Measurements from ENCODE around the gene AEN.
A peak's percentile ranks its signal among the peaks of the same experiment; 100 is the strongest.

The AEN gene

GRCh38 chr15:88603885-88604284 lies 17.3 kb upstream of the AEN start:
- H3K9me3 ChIP-seq (ENCODE audit: control insufficient read depth, low read length) = no peaks in the 10 kb centered on the region
- H2AFZ ChIP-seq = no peak overlapping the region
- no peak overlapping the region for H3K27ac ChIP-seq
- TF ChIP-seq CTCF (IDR thresholded peaks at IDR 0.05) = no peak
- H3K9ac ChIP-seq = no peak overlapping the region
- no peak overlapping the region for H3K4me2 ChIP-seq (ENCODE audit: low read length)
- no peaks in the 10 kb centered on the region for H3K4me1 ChIP-seq
- H3K4me3 ChIP-seq (ENCODE audit: low read depth, low read length) = no peak overlapping the region
- H3K36me3 ChIP-seq (ENCODE audit: control insufficient read depth, insufficient read depth, low read length) = no peaks in the 10 kb centered on the region
- H3K27me3 ChIP-seq (ENCODE audit: control insufficient read depth, insufficient read depth, low read length) = peaks cover 3% of the 10 kb centered on the region
- no peaks in the 10 kb centered on the region for H3K79me2 ChIP-seq

GRCh38 chr15:88604381-88605188 lies 16.6 kb upstream of the AEN start:
- Histone ChIP-seq H3K27me3 (ENCODE audit: control insufficient read depth, insufficient read depth, low read length) (peaks cover 3% of the 10 kb centered on the region), H3K4me1 (no peaks in the 10 kb centered on the region), H3K27ac (no peak overlapping the region), H3K4me2 (ENCODE audit: low read length) (no peak overlapping the region), H2AFZ (peak overlapping the region; percentile 29), H3K9ac (no peak overlapping the region), H3K79me2 (no peaks in the 10 kb centered on the region), H3K36me3 (ENCODE audit: control insufficient read depth, insufficient read depth, low read length) (no peaks in the 10 kb centered on the region), H3K4me3 (ENCODE audit: low read depth, low read length) (no peak overlapping the region), H3K9me3 (ENCODE audit: control insufficient read depth, low read length) (no peaks in the 10 kb centered on the region)
- TF ChIP-seq CTCF (IDR thresholded peaks at IDR 0.05) = no peak

- Histone ChIP-seq H3K4me2 (ENCODE audit: low read length) (no peak overlapping the region), H2AFZ (peak overlapping the region; percentile 29), H3K4me3 (ENCODE audit: low read depth, low read length) (no peak overlapping the region), H3K27ac (no peak overlapping the region), H3K9me3 (ENCODE audit: control insufficient read depth, low read length) (no peaks in the 10 kb centered on the region), H3K36me3 (ENCODE audit: control insufficient read depth, insufficient read depth, low read length) (no peaks in the 10 kb centered on the region), H3K27me3 (ENCODE audit: control insufficient read depth, insufficient read depth, low read length) (peaks cover 3% of the 10 kb centered on the region), H3K79me2 (no peaks in the 10 kb centered on the region), H3K4me1 (no peaks in the 10 kb centered on the region), H3K9ac (no peak overlapping the region)
- TF ChIP-seq CTCF (IDR thresholded peaks at IDR 0.05) = no peak
Observed at GRCh38 chr15:88605189-88606069, 15.7 kb upstream of the AEN start.

- Histone ChIP-seq H2AFZ (no peak overlapping the region), H3K4me3 (ENCODE audit: low read depth, low read length) (no peak overlapping the region), H3K36me3 (ENCODE audit: control insufficient read depth, insufficient read depth, low read length) (no peaks in the 10 kb centered on the region), H3K9me3 (ENCODE audit: control insufficient read depth, low read length) (no peaks in the 10 kb centered on the region), H3K9ac (no peak overlapping the region), H3K4me2 (ENCODE audit: low read length) (no peak overlapping the region), H3K27ac (no peak overlapping the region), H3K27me3 (ENCODE audit: control insufficient read depth, insufficient read depth, low read length) (peaks cover 3% of the 10 kb centered on the region), H3K4me1 (no peaks in the 10 kb centered on the region), H3K79me2 (no peaks in the 10 kb centered on the region)
- no peak for TF ChIP-seq CTCF (IDR thresholded peaks at IDR 0.05)
Observed at GRCh38 chr15:88606070-88606794, 14.9 kb upstream of the AEN start.

All from parathyroid adenoma (tissue), 2 donors.